ENCODE measurements around the gene B4GALT6. TPM values are rescaled to one million over a fixed set of nuclear protein-coding genes. Genes with fewer than 3 reads are reported as not detected.

The B4GALT6 gene
- polyA plus RNA-seq, 1 donor from 2014 or later, result 19.4 TPM

GRCh38 chr18:31636387-31636786 lies 48.0 kb downstream of the B4GALT6 start:
- H4K20me1 ChIP-seq (ENCODE audit: insufficient read depth), result no peaks in the 10 kb centered on the region
- H3K27ac ChIP-seq (ENCODE audit: low read length), result no peak overlapping the region
- no peaks in the 10 kb centered on the region for H3K79me2 ChIP-seq (replicated peaks; ENCODE audit: insufficient read depth, low read length)
- H3K27me3 ChIP-seq (ENCODE audit: insufficient read depth, low read depth, low read length), result no peaks in the 10 kb centered on the region
- no peak overlapping the region for H3K4me2 ChIP-seq (ENCODE audit: low read length)
- H3K9me3 ChIP-seq (ENCODE audit: low read length), result no peaks in the 10 kb centered on the region
- H3K9me2 ChIP-seq (ENCODE audit: insufficient read depth, low read length), result no peaks in the 10 kb centered on the region
- H3K9ac ChIP-seq (ENCODE audit: low read length), result no peak overlapping the region
- H3K4me3 ChIP-seq (ENCODE audit: low read length), result no peak overlapping the region
- no peaks in the 10 kb centered on the region for H3K36me3 ChIP-seq (ENCODE audit: insufficient read depth, low read length)
- H2AFZ ChIP-seq (ENCODE audit: low read depth, low read length), result no peak overlapping the region
- no peak for TF ChIP-seq RAD21 (conservative IDR thresholded peaks at IDR 0.05)
- TF ChIP-seq EZH2 (IDR thresholded peaks at IDR 0.05; ENCODE audit: borderline replicate concordance, insufficient read depth, low read length, poor library complexity, severe bottlenecking), result no peak
- TF ChIP-seq, protein P1, sequence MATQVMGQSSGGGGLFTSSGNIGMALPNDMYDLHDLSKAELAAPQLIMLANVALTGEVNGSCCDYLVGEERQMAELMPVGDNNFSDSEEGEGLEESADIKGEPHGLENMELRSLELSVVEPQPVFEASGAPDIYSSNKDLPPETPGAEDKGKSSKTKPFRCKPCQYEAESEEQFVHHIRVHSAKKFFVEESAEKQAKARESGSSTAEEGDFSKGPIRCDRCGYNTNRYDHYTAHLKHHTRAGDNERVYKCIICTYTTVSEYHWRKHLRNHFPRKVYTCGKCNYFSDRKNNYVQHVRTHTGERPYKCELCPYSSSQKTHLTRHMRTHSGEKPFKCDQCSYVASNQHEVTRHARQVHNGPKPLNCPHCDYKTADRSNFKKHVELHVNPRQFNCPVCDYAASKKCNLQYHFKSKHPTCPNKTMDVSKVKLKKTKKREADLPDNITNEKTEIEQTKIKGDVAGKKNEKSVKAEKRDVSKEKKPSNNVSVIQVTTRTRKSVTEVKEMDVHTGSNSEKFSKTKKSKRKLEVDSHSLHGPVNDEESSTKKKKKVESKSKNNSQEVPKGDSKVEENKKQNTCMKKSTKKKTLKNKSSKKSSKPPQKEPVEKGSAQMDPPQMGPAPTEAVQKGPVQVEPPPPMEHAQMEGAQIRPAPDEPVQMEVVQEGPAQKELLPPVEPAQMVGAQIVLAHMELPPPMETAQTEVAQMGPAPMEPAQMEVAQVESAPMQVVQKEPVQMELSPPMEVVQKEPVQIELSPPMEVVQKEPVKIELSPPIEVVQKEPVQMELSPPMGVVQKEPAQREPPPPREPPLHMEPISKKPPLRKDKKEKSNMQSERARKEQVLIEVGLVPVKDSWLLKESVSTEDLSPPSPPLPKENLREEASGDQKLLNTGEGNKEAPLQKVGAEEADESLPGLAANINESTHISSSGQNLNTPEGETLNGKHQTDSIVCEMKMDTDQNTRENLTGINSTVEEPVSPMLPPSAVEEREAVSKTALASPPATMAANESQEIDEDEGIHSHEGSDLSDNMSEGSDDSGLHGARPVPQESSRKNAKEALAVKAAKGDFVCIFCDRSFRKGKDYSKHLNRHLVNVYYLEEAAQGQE (IDR thresholded peaks at IDR 0.05; ENCODE audit: borderline replicate concordance), result no peak
- no peak for TF ChIP-seq SMC3 (conservative IDR thresholded peaks at IDR 0.05; ENCODE audit: poor library complexity)
- TF ChIP-seq POLR2AphosphoS5 (IDR thresholded peaks at IDR 0.05), result no peak
- no peak for TF ChIP-seq EP300 (conservative IDR thresholded peaks at IDR 0.05; ENCODE audit: poor library complexity, severe bottlenecking)
- TF ChIP-seq MXI1 (conservative IDR thresholded peaks at IDR 0.05; ENCODE audit: poor library complexity, severe bottlenecking), result no peak
- no peaks in the 10 kb centered on the region for H3F3A ChIP-seq (ENCODE audit: insufficient read depth, low read length, poor library complexity, severe bottlenecking)

GRCh38 chr18:31634331-31634713 lies 50.1 kb downstream of the B4GALT6 start:
- H4K20me1 ChIP-seq (ENCODE audit: insufficient read depth), result no peaks in the 10 kb centered on the region
- no peak overlapping the region for H3K9ac ChIP-seq (ENCODE audit: low read length)
- no peaks in the 10 kb centered on the region for H3K9me3 ChIP-seq (ENCODE audit: low read length)
- H3K79me2 ChIP-seq (replicated peaks; ENCODE audit: insufficient read depth, low read length), result no peaks in the 10 kb centered on the region
- H2AFZ ChIP-seq (ENCODE audit: low read depth, low read length), result no peak overlapping the region
- H3K36me3 ChIP-seq (ENCODE audit: insufficient read depth, low read length), result no peaks in the 10 kb centered on the region
- no peak overlapping the region for H3K27ac ChIP-seq (ENCODE audit: low read length)
- no peak overlapping the region for H3K4me3 ChIP-seq (ENCODE audit: low read length)
- H3K9me2 ChIP-seq (ENCODE audit: insufficient read depth, low read length), result no peaks in the 10 kb centered on the region
- H3F3A ChIP-seq (ENCODE audit: insufficient read depth, low read length, poor library complexity, severe bottlenecking), result no peaks in the 10 kb centered on the region
- no peaks in the 10 kb centered on the region for H3K27me3 ChIP-seq (ENCODE audit: insufficient read depth, low read depth, low read length)
- no peak overlapping the region for H3K4me2 ChIP-seq (ENCODE audit: low read length)
- TF ChIP-seq RAD21 (conservative IDR thresholded peaks at IDR 0.05), result no peak
- TF ChIP-seq, protein P1 (IDR thresholded peaks at IDR 0.05; ENCODE audit: borderline replicate concordance), result no peak
